Stimulated activated CD8-positive, alpha-beta memory T cell treated with anti-CD3 and anti-CD28 coated beads, Interleukin-12 subunit alpha, Interleukin-12 subunit beta, amount 100 ng/mL, for 1 hour (primary cell): ENCODE data around the gene EFHC2.
"Not testable (repeated sequence)": the region's sequence is repeated elsewhere in the genome, so short reads cannot be mapped to it uniquely, and the experiment has no call there.

Experiments
- DNase-seq: peaks from one replicate; pipeline ENCODE4 v3.0.0-alpha.2; 2020; ENCODE audit warnings: low read depth

Gene EFHC2

GRCh38 chrX:44234116-44234515, 109.4 kb downstream of the EFHC2 start:
- DNase-seq = no peak

- DNase-seq = no peak
Observed at GRCh38 chrX:44232081-44232480, 111.4 kb downstream of the EFHC2 start.

GRCh38 chrX:44228621-44229020, 114.9 kb downstream of the EFHC2 start:
- no peak for DNase-seq

GRCh38 chrX:44227991-44228390, 115.5 kb downstream of the EFHC2 start:
- DNase-seq = no peak

- no peak for DNase-seq
Observed at GRCh38 chrX:44225667-44226066, 117.8 kb downstream of the EFHC2 start.

GRCh38 chrX:44224760-44225159, 118.7 kb downstream of the EFHC2 start:
- DNase-seq = no peak

GRCh38 chrX:44223150-44223549, 120.3 kb downstream of the EFHC2 start:
- DNase-seq = no peak

GRCh38 chrX:44218465-44218864, 125.0 kb downstream of the EFHC2 start:
- no peak for DNase-seq

GRCh38 chrX:44216171-44216570, 127.3 kb downstream of the EFHC2 start:
- DNase-seq = no peak

GRCh38 chrX:44203791-44204190, 139.7 kb downstream of the EFHC2 start:
- no peak for DNase-seq

- no peak for DNase-seq
Observed at GRCh38 chrX:44202596-44202995, 140.9 kb downstream of the EFHC2 start.

GRCh38 chrX:44189116-44189515, 154.4 kb downstream of the EFHC2 start:
- no peak for DNase-seq

GRCh38 chrX:44187915-44188314, 155.6 kb downstream of the EFHC2 start:
- DNase-seq = not testable (repeated sequence)

- DNase-seq = no peak
Observed at GRCh38 chrX:44183329-44183728, 160.1 kb downstream of the EFHC2 start.

GRCh38 chrX:44178274-44179053, 165.0 kb downstream of the EFHC2 start:
- DNase-seq = no peak

- no peak for DNase-seq
Observed at GRCh38 chrX:44175455-44175854, 168.0 kb downstream of the EFHC2 start.

GRCh38 chrX:44174061-44174460, 169.4 kb downstream of the EFHC2 start:
- DNase-seq = no peak

GRCh38 chrX:44173219-44173618, 170.3 kb downstream of the EFHC2 start:
- no peak for DNase-seq

- no peak for DNase-seq
Observed at GRCh38 chrX:44167116-44167515, 176.4 kb downstream of the EFHC2 start.

GRCh38 chrX:44162964-44163475, 180.5 kb downstream of the EFHC2 start:
- no peak for DNase-seq

- DNase-seq = no peak
Observed at GRCh38 chrX:44157858-44158257, 185.6 kb downstream of the EFHC2 start.

- DNase-seq = no peak
Observed at GRCh38 chrX:44157283-44157682, 186.2 kb downstream of the EFHC2 start.

GRCh38 chrX:44156726-44157125, 186.7 kb downstream of the EFHC2 start:
- no peak for DNase-seq

- no peak for DNase-seq
Observed at GRCh38 chrX:44155126-44155525, 188.3 kb downstream of the EFHC2 start.
